Measurements from ENCODE around the gene NHLH1. TPM values are rescaled to one million over a fixed set of nuclear protein-coding genes. Genes with fewer than 3 reads are reported as not detected.

Gene NHLH1
- total RNA-seq, 2 donors from 2014 or later = not detected

DNA sequence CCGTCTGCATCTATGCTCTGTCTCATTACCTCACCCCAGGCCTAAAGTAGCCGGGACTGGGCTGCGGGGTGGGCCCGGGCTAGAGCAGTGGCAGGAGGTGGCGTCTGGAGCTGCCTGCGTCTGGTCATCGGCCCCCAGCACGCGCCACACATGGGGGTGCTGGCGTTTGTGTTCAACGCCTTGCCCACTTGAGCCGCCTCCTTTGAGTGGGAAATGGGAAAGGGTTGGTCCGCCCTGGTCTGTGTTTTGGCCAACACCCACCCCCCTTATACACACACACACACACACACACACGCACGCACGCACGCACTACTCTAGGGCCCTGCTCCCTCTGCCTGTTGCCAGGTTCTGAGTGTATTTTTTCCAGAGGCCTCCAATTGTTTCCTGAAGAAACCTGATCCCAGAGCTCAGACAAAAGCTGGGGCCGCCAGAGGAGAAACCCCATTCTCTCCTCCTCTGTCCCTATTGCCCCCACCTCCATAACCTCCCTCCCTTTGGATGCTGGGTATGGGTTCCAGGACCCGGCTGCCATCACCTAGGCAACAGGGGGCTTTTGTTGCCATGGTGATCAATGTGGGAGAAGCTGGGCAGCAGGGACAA lies 43.6 kb downstream of the NHLH1 start:
- TF ChIP-seq, protein P1, sequence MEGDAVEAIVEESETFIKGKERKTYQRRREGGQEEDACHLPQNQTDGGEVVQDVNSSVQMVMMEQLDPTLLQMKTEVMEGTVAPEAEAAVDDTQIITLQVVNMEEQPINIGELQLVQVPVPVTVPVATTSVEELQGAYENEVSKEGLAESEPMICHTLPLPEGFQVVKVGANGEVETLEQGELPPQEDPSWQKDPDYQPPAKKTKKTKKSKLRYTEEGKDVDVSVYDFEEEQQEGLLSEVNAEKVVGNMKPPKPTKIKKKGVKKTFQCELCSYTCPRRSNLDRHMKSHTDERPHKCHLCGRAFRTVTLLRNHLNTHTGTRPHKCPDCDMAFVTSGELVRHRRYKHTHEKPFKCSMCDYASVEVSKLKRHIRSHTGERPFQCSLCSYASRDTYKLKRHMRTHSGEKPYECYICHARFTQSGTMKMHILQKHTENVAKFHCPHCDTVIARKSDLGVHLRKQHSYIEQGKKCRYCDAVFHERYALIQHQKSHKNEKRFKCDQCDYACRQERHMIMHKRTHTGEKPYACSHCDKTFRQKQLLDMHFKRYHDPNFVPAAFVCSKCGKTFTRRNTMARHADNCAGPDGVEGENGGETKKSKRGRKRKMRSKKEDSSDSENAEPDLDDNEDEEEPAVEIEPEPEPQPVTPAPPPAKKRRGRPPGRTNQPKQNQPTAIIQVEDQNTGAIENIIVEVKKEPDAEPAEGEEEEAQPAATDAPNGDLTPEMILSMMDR (IDR thresholded peaks at IDR 0.05) = no peak
- DNase-seq (ENCODE audit: low spot score) = no peak
- no peaks in the 10 kb centered on the region for H3K9me3 ChIP-seq

DNA sequence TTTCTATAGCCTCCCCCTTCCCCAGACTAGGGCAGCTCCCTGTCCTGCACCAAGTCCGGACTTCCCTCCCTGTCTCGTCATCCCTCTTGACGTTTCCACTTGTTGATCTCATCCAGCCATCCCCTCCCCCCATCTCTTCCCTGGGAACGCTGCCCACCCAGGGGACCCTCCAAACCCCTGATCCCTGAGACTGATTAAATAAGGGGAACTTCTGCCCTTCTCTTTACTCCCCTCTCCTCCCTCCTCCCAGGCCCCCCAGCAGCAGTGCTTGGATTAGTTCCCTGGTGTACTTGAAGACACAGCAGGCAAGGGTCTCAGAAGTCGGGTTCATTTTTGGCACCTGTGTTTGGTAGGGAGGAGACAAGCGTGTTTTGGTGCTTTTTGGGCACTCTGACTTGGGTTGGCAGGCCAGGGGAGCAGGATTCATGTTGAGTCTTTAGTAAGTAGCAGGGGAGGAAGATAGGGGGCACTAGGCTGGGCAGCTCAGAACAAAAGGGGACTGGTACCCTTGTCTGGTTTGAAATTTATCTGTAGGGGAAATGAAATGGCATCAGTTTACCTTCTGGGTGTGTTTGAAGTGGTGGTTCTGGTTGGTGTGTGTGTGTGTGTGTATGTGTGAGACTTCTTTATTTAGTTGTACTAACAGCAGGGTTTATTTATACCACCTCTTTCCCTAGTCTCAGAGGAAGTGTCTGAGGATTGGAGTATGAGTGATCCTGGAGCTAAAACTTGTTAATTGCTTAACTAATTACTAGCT lies 44.6 kb downstream of the NHLH1 start:
- Histone ChIP-seq H3K27ac (peak overlapping the region; percentile 21 to 56), H3K36me3 (no peaks in the 10 kb centered on the region), H3K4me1 (peaks cover 0 to 24% of the 10 kb centered on the region in 2 donors), H3K9me3 (no peaks in the 10 kb centered on the region), H3K27me3 (no peaks in the 10 kb centered on the region), H3K4me3 (no peak overlapping the region)
- DNase-seq (ENCODE audit: low spot score) = no peak
- TF ChIP-seq, protein P1 (IDR thresholded peaks at IDR 0.05) = peak in 1 of 2 donors; percentile 19

More for the DNA sequence above, 43.6 kb downstream of the NHLH1 start:
- Histone ChIP-seq H3K4me1 (peaks cover 0 to 22% of the 10 kb centered on the region in 2 donors), H3K27ac (peak overlapping the region; percentile 21 to 56), H3K4me3 (no peak overlapping the region), H3K36me3 (no peaks in the 10 kb centered on the region), H3K27me3 (no peaks in the 10 kb centered on the region)

DNA sequence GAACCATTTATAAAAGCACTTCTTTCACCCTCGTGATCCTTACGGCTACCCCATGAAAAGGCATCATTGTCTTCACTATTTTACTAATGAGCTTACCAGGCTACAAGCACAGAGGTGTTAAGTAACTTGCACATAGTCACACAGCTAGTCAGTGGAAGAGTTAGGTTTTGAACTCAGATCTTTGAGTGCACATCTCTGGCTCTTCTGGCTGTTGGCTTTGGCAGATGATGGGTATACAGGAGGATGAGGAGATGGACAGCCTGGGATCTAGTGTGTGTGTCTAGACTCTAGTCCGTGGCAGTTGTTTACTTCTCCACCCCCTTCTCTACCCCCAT lies 45.1 kb downstream of the NHLH1 start:
- Histone ChIP-seq H3K27me3 (no peaks in the 10 kb centered on the region), H3K9me3 (no peaks in the 10 kb centered on the region), H3K4me1 (peaks cover 0 to 24% of the 10 kb centered on the region in 2 donors), H3K4me3 (no peak overlapping the region), H3K36me3 (no peaks in the 10 kb centered on the region), H3K27ac (peak overlapping the region in 1 of 2 donors; percentile 56)
- TF ChIP-seq, protein P1 (IDR thresholded peaks at IDR 0.05) = no peak
- no peak for DNase-seq (ENCODE audit: low spot score)

DNA sequence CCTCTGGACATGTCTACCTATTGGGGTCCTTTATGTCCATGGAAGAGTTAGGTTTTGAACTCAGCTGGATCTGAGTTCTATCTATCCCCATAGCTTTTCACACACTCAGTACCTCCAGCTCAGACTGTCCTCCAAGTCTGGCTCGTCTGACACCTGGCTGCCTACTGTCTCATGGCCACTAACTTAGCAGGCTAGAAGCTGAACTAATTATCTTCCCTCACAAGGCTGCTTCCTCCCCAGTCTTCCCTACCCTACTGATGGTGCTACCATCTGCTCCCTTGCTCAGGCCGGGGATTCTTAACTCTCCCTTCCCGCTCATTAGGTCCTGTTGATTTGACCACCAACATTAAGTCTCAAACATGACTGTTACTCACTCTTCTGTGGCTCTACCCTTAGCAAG lies 46.8 kb downstream of the NHLH1 start:
- Histone ChIP-seq H3K27me3 (no peaks in the 10 kb centered on the region), H3K27ac (no peak overlapping the region), H3K4me1 (peaks cover 0 to 24% of the 10 kb centered on the region in 2 donors), H3K4me3 (no peak overlapping the region), H3K36me3 (no peaks in the 10 kb centered on the region), H3K9me3 (no peaks in the 10 kb centered on the region)
- TF ChIP-seq, protein P1 (IDR thresholded peaks at IDR 0.05) = no peak
- DNase-seq (ENCODE audit: low spot score) = no peak

DNA sequence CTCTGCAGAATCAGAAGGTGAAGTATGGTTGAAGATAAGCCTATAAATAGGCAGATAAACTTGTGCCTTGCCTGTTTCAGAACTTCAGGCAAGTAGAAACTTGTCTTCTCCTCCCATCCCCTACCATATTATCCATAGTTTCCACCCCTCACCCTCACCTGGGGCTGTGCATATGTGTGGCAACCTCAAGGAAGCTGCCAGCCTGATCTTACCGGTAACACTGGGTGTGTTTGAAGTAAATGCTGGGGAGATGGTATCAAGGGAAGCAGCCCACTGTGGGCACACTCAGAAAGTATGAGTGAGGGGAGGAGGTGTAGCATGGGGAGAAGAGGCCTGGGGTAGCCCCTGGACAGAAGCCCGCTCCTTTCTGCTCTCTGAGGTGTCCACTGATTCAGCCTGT lies 48.0 kb downstream of the NHLH1 start:
- H3K4me1 ChIP-seq = peaks cover 0 to 21% of the 10 kb centered on the region in 2 donors
- no peak for DNase-seq (ENCODE audit: low spot score)
- no peaks in the 10 kb centered on the region for H3K9me3 ChIP-seq
- TF ChIP-seq, protein P1 (IDR thresholded peaks at IDR 0.05) = no peak
- H3K27ac ChIP-seq = no peak overlapping the region
- H3K4me3 ChIP-seq = no peak overlapping the region
- no peaks in the 10 kb centered on the region for H3K27me3 ChIP-seq
- H3K36me3 ChIP-seq = no peaks in the 10 kb centered on the region

Data from right atrium auricular region (tissue), 2 donors.